Stimulated activated CD8-positive, alpha-beta memory T cell treated with anti-CD3 and anti-CD28 coated beads, Interleukin-15, amount 100 ng/mL, for 4 hours (primary cell): ENCODE results near the gene CTBS.
"Not testable (repeated sequence)": the region's sequence is repeated elsewhere in the genome, so short reads cannot be mapped to it uniquely, and the experiment has no call there.

Experiments
- DNase-seq, 2 donors: peaks; one replicate each; pipeline ENCODE4 v3.0.0-alpha.2; 2020; ENCODE audit warnings: low read depth in 2 of 2

Gene CTBS, protein sequence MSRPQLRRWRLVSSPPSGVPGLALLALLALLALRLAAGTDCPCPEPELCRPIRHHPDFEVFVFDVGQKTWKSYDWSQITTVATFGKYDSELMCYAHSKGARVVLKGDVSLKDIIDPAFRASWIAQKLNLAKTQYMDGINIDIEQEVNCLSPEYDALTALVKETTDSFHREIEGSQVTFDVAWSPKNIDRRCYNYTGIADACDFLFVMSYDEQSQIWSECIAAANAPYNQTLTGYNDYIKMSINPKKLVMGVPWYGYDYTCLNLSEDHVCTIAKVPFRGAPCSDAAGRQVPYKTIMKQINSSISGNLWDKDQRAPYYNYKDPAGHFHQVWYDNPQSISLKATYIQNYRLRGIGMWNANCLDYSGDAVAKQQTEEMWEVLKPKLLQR

GRCh38 chr1:84573967-84574842, at the start of gene CTBS:
Gene CTBS (minus strand): TSS chr1:84574440. CDS start chr1:84574415, 25 bp downstream.
- DNase-seq, result peak; percentile 65 to 70

- no peak for DNase-seq
Measured at GRCh38 chr1:84621553-84621952, 47.3 kb upstream of the CTBS start.

DNA sequence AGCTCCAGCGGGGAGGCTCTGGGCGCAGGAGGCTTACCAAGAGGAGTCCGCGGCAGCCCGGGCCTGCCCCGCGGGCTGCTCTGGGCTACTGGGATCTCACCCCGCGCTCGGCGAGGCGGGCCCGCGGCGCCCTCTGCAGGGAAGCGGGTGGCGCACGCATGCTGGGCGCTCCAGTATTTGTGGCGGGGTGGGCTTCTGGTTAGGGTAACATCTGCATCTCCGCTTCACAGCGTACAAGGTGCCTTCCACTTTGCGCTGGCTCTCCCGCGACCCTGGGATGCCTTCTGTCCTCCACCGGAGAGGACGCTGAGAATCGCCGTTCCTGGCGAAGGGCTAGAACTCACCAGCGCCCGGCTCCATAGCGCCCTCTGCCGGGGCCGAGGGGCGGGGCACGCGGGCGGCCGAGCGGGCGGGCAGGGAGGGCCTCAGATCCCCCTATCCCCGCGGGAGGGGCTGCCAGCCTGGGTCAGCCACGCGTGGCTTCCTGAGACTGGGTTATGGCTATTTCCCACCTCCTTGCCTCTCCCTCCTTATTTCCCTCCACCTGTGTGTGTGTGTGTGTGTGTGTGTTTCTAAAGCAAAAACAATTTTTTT, 46.6 kb upstream of the CTBS start:
- peak; percentile 36 to 61 for DNase-seq

GRCh38 chr1:84619383-84620102, 45.3 kb upstream of the CTBS start:
- DNase-seq, result peak; percentile 2 to 23

DNA sequence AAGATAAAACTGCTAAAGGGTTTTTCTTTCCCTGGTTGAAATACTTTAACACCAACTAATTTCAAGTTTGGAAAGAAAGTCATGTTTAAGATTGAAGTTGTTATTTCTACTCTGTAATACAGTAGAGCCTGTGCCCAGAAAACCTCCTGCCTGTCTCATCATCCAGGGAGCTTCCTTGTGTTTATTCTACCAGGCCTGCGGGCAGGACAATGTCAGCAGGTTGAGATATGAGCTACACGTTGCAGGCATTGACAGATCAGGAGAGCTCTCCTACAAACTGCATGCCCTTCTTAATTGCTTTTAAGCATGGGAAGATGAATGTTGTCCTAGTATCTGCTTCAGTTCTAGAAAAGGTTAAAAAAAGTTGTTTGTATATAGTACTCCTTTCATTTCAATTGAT, 43.1 kb upstream of the CTBS start:
- DNase-seq, result no peak

GRCh38 chr1:84615790-84616189, 41.5 kb upstream of the CTBS start:
- DNase-seq, result no peak

- no peak for DNase-seq
Measured at GRCh38 chr1:84613887-84614286, 39.6 kb upstream of the CTBS start.

DNA sequence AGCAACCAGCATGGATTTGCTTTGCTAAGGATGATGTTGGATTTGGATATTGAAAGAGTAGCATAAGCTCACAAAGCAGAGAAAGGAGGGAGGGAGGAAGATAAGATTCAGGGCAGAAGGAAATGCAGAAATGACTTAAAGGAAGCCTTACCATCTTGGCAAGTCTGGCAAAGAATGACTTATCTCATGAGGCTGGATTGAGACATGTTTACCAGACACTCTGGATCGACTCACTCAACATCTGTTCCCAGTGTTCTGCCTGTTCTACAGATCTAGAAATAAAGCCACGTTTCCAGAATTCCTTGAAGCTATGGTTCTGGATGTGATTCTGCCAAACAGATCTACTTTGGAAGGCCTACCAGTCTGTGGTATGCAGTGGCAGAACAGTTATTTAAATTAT, 38.8 kb upstream of the CTBS start:
- DNase-seq, result no peak

- DNase-seq, result no peak
Measured at GRCh38 chr1:84611796-84612195, 37.6 kb upstream of the CTBS start.

DNA sequence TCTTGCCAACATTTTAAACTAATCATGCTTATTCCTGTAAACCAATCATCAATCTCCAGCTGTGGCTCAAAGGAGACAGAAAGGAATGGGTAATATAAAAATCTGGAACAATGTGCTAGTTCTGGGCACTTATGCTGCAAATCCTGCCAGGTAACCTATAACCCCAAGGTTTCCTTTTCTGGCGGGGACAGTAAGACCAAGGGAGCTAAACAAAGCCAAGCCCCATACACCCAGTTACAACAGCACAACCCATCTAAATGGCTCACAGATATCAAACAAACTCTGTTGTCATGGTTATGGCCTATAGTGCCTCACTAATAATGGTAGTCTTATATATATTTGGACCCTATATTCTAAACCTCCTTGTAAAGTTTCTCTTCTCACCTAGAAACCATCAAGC, 36.9 kb upstream of the CTBS start:
- no peak for DNase-seq

DNA sequence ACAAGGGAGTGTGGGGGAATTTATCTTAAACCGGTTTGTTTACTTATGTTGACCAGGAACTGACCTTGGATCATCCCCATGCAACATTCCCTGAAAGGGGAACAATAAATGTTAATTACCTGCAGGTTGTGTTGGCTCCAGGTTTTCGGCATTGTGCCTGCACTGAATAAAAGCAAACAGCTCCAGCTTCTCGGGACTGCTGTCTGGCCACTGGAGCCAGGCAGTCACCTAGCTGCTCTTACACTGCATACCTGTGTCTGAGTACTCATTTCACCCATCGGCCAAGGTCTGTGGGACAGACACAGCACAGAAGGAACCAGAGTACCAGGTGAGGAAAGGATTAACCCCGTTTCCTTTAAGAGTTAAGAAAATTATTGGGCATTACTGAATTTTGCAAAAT, 32.7 kb upstream of the CTBS start:
- DNase-seq, result no peak

DNA sequence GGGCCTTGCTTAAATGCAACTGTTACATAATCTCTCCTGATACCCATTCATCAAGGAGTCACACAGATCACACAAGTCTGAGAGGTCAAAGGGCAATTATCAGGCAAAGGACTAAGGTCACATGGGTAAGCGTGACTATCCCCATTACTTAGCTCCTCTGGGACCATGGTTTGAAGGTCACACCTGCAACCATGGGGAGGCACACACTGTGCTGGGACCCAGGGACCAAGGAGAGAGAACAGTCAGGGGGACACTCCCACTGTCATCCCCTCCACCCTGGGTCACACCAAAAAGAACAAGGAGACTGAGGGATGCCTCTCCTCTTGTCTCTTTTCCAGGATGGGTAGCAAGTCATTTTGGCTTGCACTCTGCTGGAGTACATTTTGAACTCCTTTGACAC, 30.9 kb upstream of the CTBS start:
- DNase-seq, result no peak

- DNase-seq, result no peak
Measured at GRCh38 chr1:84603941-84604830, 29.9 kb upstream of the CTBS start.

- no peak for DNase-seq
Measured at GRCh38 chr1:84603223-84603622, 29.0 kb upstream of the CTBS start.

DNA sequence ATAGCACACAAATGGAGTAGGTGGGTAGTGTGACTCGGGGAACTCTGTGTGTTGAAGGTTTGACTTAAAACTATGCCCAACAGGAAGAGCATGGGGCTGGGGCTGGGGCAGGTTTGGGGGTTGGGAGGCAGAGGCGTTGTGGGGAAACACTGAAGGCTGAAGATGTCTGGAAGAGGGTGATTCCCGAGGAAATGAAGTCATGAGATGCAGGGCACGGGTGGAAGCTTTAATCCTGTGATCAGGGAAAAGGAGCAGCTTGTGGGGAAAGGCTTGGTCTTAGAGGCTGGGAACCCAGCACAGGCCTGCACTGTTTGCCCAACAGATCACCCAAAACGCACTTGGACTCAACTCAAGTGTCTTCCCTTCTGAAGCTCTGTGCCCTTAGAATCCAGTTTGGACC, 26.6 kb upstream of the CTBS start:
- no peak for DNase-seq

GRCh38 chr1:84598846-84599741, 24.9 kb upstream of the CTBS start:
- DNase-seq, result no peak

DNA sequence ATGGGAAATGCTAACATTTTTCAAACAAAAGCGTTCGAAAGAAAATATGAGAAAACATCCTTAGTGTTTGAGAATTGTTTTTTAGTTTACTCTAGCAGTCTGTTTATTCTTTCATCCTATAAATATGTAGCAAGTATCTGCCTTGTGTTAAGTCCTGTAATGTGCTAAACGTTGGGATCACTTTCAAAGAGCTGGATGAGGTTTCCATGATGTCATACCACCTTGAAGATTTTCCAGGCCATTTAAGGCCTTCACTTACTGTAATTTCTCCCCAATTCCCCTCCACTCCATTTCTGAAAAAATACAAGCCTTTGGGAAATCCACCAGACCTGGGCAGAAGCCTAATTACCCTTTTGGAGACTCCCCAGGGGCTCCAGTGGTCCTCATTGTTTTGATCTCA, 24.2 kb upstream of the CTBS start:
- no peak for DNase-seq

- DNase-seq, result no peak
Measured at GRCh38 chr1:84597011-84597410, 22.8 kb upstream of the CTBS start.

DNA sequence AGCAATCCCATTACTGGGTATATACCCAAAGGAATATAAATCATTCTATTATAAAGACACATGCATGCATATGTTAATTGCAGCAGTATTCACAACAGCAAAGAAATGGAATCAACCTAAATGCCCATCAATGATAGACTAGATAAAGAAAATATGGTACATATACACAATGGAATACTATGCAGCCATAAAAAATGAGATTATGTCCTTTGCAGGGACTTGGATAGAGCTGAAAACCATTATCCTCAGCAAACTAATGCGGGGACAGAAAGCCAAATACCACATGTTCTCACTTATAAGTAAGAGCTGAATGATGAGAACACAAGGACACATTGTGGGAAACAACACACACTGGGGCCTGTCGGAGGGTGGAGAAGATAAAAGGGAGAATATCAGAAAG, 20.7 kb upstream of the CTBS start:
- DNase-seq, result not testable (repeated sequence)

- DNase-seq, result no peak
Measured at GRCh38 chr1:84587099-84587498, 12.9 kb upstream of the CTBS start.
